ENCODE measurements around the gene RPP40. TPM values are rescaled to one million over a fixed set of nuclear protein-coding genes. Genes with fewer than 3 reads are reported as not detected.

RPP40 gene, protein sequence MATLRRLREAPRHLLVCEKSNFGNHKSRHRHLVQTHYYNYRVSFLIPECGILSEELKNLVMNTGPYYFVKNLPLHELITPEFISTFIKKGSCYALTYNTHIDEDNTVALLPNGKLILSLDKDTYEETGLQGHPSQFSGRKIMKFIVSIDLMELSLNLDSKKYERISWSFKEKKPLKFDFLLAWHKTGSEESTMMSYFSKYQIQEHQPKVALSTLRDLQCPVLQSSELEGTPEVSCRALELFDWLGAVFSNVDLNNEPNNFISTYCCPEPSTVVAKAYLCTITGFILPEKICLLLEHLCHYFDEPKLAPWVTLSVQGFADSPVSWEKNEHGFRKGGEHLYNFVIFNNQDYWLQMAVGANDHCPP
- total RNA-seq = 10.4 and 17.5 TPM in 2 replicates

GRCh38 chr6:5003604-5004372, at the start of gene RPP40:
Gene RPP40, minus strand, starts transcription at chr6:5004037. Its CDS starts 35 bp downstream, at chr6:5004002.

Other genes starting within 250 kb of the RPP40 start
- 18.0 and 21.0 TPM in 2 replicates for gene CDYL, start 227.6 kb downstream of the RPP40 start, total RNA-seq
- gene PPP1R3G, start 81.3 kb upstream of the RPP40 start, total RNA-seq = 2.6 and 3.0 TPM in 2 replicates